ENCODE results near the gene MAP4. TPM values are rescaled to one million over a fixed set of nuclear protein-coding genes. Genes with fewer than 3 reads are reported as not detected.

MAP4 gene
- total RNA-seq, 4 donors from 2014 or later, result 597 to 976 (median 687) TPM

- no peak overlapping the region for H3K4me3 ChIP-seq
Measured at GRCh38 chr3:48038971-48039481, 22.8 kb upstream of the MAP4 start.

GRCh38 chr3:48034000-48034516 lies 17.8 kb upstream of the MAP4 start:
- intact Hi-C loops (cut with DNase I; ENCODE audit: low total_unique reads), result no loop called here
- Histone ChIP-seq H3K27me3 (no peaks in the 10 kb centered on the region), H3K9me3 (no peaks in the 10 kb centered on the region), H3K4me1 (peaks cover 63 to 67% of the 10 kb centered on the region in 2 donors), H3K27ac (peak overlapping the region; percentile 67 to 79 (median 72)), H3K4me3 (no peak overlapping the region), H3K36me3 (no peaks in the 10 kb centered on the region)
- DNase-seq, result no peak
- TF ChIP-seq CTCF (IDR thresholded peaks at IDR 0.05 in 4 of 5, conservative IDR thresholded peaks at IDR 0.05 in 1 of 5) (no peak), POLR2A (IDR thresholded peaks at IDR 0.05) (no peak)
- in situ Hi-C loops (cut with MboI; ENCODE audit: low sequenced_read_pairs in 4 of 4), result no loop called here
- ATAC-seq, result peak; percentile 64 to 70

More at GRCh38 chr3:48038971-48039481, 22.8 kb upstream of the MAP4 start:
- intact Hi-C loops (cut with DNase I; ENCODE audit: low total_unique reads) (no loop called here), in situ Hi-C loops (cut with MboI; ENCODE audit: low sequenced_read_pairs in 4 of 4) (no loop called here)
- no peak for DNase-seq
- H3K9me3 ChIP-seq, result no peaks in the 10 kb centered on the region
- no peaks in the 10 kb centered on the region for H3K27me3 ChIP-seq
- no peaks in the 10 kb centered on the region for H3K36me3 ChIP-seq
- peak overlapping the region; percentile 56 to 77 (median 72) for H3K27ac ChIP-seq
- no peak for TF ChIP-seq CTCF (IDR thresholded peaks at IDR 0.05 in 4 of 5, conservative IDR thresholded peaks at IDR 0.05 in 1 of 5)
- TF ChIP-seq POLR2A (IDR thresholded peaks at IDR 0.05), result no peak
- peaks cover 56 to 71% of the 10 kb centered on the region in 2 donors for H3K4me1 ChIP-seq
- ATAC-seq, result peak in 1 of 2 donors; percentile 37

GRCh38 chr3:48030188-48030587 lies 14.0 kb upstream of the MAP4 start:
- Histone ChIP-seq H3K36me3 (no peaks in the 10 kb centered on the region), H3K27ac (peak overlapping the region in 3 of 4 donors; percentile 69 to 79 (median 76)), H3K27me3 (no peaks in the 10 kb centered on the region), H3K9me3 (no peaks in the 10 kb centered on the region), H3K4me1 (peaks cover 60 to 69% of the 10 kb centered on the region in 2 donors), H3K4me3 (no peak overlapping the region)
- in situ Hi-C loops (cut with MboI; ENCODE audit: low sequenced_read_pairs in 4 of 4), result no loop called here
- TF ChIP-seq CTCF (IDR thresholded peaks at IDR 0.05 in 4 of 5, conservative IDR thresholded peaks at IDR 0.05 in 1 of 5) (no peak), POLR2A (IDR thresholded peaks at IDR 0.05) (no peak)
- no peak for DNase-seq
- intact Hi-C loops (cut with DNase I; ENCODE audit: low total_unique reads), result no loop called here
- no peak for ATAC-seq

GRCh38 chr3:48026951-48027908 lies 11.0 kb upstream of the MAP4 start:
- H3K27me3 ChIP-seq, result no peaks in the 10 kb centered on the region
- no peak for TF ChIP-seq CTCF (IDR thresholded peaks at IDR 0.05 in 4 of 5, conservative IDR thresholded peaks at IDR 0.05 in 1 of 5)
- no peak for TF ChIP-seq POLR2A (IDR thresholded peaks at IDR 0.05)
- intact Hi-C loops (cut with DNase I; ENCODE audit: low total_unique reads) (no loop called here), in situ Hi-C loops (cut with MboI; ENCODE audit: low sequenced_read_pairs in 4 of 4) (loop anchor here in 1 of 4 donors (10.0 kb wide), 1 partner anchor 58 kb away; no protein-coding TSS in a partner anchor)
- H3K9me3 ChIP-seq, result no peaks in the 10 kb centered on the region
- H3K4me3 ChIP-seq, result no peak overlapping the region
- ATAC-seq, result no peak
- H3K4me1 ChIP-seq, result peaks cover 59 to 66% of the 10 kb centered on the region in 2 donors
- peak overlapping the region in 2 of 4 donors; percentile 40 to 49 for H3K27ac ChIP-seq
- no peak for DNase-seq
- H3K36me3 ChIP-seq, result no peaks in the 10 kb centered on the region
